GM23338 (cell line): ENCODE results near the gene CASP8. TPM values are rescaled to one million over a fixed set of nuclear protein-coding genes. Genes with fewer than 3 reads are reported as not detected.

Experiments used
- EZH2 ChIP-seq: fragments of 200-600 bp; sonication (generic); IDR thresholded peaks from one replicate; pipeline ENCODE4 v1.8.0; 2017; ENCODE audit warnings: antibody characterized with exemption, mild to moderate bottlenecking, low read depth; ENCODE audit not compliant: unreplicated experiment
- EZH2phosphoT487 ChIP-seq: fragments of 200-600 bp; sonication (generic); IDR thresholded peaks from one replicate; pipeline ENCODE4 v1.8.1; 2018; ENCODE audit warnings: antibody characterized with exemption; ENCODE audit not compliant: unreplicated experiment
- JUNB ChIP-seq: IDR thresholded peaks from one replicate; pipeline ENCODE4 v1.6.1; 2016; ENCODE audit warnings: antibody characterized with exemption; ENCODE audit not compliant: unreplicated experiment
- polyA plus RNA-seq: library from polyadenylated mRNA; unstranded; fragments of >200 nt; fragmentation: Nextera tagmentation; extraction: Ambion mirVana; gene quantifications from 2 replicates; pipeline ENCODE4 v1.2.1, GENCODE V29; 2016
- total RNA-seq: library from RNA; depleted of rRNA; stranded (reverse); fragments of >200 nt; shearing (Covaris generic); gene quantifications from 2 replicates; pipeline ENCODE4 v1.2.3, GENCODE V29; 2014
- TF ChIP-seq, protein P1 (sequence below): IDR thresholded peaks from one replicate; pipeline ENCODE4 v1.6.1; 2018; ENCODE audit warnings: antibody characterized with exemption; ENCODE audit not compliant: unreplicated experiment
- TF ChIP-seq, protein P2 (sequence below): fragments of 250-450 bp; sonication (Bioruptor Pico); IDR thresholded peaks from 2 replicates; pipeline ENCODE4 v1.5.0; 2020; ENCODE audit warnings: mild to moderate bottlenecking, moderate library complexity

The CASP8 gene
- total and polyA plus RNA-seq, 2 experiments from 2014 or later, result 2.3 to 3.6 TPM

DNA sequence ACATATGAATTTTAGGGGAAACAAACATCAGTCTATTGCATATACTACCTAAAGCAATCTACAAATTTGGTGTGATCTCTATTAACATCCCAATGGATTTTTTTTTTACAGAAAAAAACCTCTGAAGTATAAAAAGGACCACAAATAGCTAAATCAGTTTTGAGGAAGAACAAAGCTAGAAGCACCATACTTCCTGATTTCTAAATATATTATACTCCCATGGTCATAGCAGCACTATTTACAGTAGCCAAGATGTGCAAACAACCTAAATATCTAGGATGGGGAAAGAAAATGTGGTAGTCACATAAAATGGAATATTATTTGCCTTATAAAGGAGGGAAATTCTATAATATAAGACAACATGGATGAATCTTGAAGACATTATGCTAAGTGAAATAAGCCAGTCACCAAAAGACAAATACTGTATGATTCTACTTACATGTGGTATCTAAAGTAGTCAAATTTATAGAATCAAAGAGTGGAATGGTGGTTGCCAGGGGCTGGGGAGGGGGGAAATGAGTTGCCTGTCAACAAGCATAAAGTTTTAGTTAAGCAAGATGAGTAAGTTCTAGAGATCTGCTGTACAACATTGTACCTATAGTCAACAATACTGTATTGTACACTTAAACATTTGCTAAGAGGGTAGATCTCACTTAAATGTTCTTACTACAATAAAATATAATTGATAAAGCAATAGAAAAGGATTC, 17.6 kb upstream of the CASP8 start (continued):
- TF ChIP-seq, protein P1, sequence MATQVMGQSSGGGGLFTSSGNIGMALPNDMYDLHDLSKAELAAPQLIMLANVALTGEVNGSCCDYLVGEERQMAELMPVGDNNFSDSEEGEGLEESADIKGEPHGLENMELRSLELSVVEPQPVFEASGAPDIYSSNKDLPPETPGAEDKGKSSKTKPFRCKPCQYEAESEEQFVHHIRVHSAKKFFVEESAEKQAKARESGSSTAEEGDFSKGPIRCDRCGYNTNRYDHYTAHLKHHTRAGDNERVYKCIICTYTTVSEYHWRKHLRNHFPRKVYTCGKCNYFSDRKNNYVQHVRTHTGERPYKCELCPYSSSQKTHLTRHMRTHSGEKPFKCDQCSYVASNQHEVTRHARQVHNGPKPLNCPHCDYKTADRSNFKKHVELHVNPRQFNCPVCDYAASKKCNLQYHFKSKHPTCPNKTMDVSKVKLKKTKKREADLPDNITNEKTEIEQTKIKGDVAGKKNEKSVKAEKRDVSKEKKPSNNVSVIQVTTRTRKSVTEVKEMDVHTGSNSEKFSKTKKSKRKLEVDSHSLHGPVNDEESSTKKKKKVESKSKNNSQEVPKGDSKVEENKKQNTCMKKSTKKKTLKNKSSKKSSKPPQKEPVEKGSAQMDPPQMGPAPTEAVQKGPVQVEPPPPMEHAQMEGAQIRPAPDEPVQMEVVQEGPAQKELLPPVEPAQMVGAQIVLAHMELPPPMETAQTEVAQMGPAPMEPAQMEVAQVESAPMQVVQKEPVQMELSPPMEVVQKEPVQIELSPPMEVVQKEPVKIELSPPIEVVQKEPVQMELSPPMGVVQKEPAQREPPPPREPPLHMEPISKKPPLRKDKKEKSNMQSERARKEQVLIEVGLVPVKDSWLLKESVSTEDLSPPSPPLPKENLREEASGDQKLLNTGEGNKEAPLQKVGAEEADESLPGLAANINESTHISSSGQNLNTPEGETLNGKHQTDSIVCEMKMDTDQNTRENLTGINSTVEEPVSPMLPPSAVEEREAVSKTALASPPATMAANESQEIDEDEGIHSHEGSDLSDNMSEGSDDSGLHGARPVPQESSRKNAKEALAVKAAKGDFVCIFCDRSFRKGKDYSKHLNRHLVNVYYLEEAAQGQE, result no peak
- TF ChIP-seq EZH2 (no peak), JUNB (no peak), EZH2phosphoT487 (no peak)
- TF ChIP-seq, protein P2, sequence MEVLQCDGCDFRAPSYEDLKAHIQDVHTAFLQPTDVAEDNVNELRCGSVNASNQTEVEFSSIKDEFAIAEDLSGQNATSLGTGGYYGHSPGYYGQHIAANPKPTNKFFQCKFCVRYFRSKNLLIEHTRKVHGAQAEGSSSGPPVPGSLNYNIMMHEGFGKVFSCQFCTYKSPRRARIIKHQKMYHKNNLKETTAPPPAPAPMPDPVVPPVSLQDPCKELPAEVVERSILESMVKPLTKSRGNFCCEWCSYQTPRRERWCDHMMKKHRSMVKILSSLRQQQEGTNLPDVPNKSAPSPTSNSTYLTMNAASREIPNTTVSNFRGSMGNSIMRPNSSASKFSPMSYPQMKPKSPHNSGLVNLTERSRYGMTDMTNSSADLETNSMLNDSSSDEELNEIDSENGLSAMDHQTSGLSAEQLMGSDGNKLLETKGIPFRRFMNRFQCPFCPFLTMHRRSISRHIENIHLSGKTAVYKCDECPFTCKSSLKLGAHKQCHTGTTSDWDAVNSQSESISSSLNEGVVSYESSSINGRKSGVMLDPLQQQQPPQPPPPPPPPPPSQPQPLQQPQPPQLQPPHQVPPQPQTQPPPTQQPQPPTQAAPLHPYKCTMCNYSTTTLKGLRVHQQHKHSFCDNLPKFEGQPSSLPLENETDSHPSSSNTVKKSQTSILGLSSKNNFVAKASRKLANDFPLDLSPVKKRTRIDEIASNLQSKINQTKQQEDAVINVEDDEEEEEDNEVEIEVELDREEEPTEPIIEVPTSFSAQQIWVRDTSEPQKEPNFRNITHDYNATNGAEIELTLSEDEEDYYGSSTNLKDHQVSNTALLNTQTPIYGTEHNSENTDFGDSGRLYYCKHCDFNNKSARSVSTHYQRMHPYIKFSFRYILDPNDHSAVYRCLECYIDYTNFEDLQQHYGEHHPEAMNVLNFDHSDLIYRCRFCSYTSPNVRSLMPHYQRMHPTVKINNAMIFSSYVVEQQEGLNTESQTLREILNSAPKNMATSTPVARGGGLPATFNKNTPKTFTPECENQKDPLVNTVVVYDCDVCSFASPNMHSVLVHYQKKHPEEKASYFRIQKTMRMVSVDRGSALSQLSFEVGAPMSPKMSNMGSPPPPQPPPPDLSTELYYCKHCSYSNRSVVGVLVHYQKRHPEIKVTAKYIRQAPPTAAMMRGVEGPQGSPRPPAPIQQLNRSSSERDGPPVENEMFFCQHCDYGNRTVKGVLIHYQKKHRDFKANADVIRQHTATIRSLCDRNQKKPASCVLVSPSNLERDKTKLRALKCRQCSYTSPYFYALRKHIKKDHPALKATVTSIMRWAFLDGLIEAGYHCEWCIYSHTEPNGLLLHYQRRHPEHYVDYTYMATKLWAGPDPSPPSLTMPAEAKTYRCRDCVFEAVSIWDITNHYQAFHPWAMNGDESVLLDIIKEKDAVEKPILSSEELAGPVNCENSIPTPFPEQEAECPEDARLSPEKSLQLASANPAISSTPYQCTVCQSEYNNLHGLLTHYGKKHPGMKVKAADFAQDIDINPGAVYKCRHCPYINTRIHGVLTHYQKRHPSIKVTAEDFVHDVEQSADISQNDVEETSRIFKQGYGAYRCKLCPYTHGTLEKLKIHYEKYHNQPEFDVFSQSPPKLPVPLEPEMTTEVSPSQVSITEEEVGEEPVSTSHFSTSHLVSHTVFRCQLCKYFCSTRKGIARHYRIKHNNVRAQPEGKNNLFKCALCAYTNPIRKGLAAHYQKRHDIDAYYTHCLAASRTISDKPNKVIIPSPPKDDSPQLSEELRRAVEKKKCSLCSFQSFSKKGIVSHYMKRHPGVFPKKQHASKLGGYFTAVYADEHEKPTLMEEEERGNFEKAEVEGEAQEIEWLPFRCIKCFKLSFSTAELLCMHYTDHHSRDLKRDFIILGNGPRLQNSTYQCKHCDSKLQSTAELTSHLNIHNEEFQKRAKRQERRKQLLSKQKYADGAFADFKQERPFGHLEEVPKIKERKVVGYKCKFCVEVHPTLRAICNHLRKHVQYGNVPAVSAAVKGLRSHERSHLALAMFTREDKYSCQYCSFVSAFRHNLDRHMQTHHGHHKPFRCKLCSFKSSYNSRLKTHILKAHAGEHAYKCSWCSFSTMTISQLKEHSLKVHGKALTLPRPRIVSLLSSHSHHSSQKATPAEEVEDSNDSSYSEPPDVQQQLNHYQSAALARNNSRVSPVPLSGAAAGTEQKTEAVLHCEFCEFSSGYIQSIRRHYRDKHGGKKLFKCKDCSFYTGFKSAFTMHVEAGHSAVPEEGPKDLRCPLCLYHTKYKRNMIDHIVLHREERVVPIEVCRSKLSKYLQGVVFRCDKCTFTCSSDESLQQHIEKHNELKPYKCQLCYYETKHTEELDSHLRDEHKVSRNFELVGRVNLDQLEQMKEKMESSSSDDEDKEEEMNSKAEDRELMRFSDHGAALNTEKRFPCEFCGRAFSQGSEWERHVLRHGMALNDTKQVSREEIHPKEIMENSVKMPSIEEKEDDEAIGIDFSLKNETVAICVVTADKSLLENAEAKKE, result no peak
